ENCODE results near the gene SEC23IP. TPM values are rescaled to one million over a fixed set of nuclear protein-coding genes. Genes with fewer than 3 reads are reported as not detected.

The SEC23IP gene
- polyA plus RNA-seq, 1 donor (not counting 4 experiments of a cell fraction or from before 2014, with no cell fraction given) = 36.9 TPM

- Histone ChIP-seq H3K4me1 (ENCODE audit: control insufficient read depth, extremely low read depth, insufficient read depth, low read length) (peaks cover 14% of the 10 kb centered on the region), H4K20me1 (ENCODE audit: control insufficient read depth, extremely low read depth, insufficient read depth, low read length) (peaks cover 3% of the 10 kb centered on the region), H3K9me3 (ENCODE audit: control insufficient read depth, low read depth, low read length) (no peaks in the 10 kb centered on the region), H3K79me2 (ENCODE audit: control insufficient read depth, insufficient read depth, low read length) (peaks cover 6% of the 10 kb centered on the region), H3K36me3 (ENCODE audit: control insufficient read depth in 2 of 2, extremely low read depth in 1 of 2, insufficient read depth in 2 of 2, low read length in 2 of 2) (peaks cover 4 to 22% of the 10 kb centered on the region in 2 experiments), H3K4me3 (ENCODE audit: control insufficient read depth in 2 of 3, extremely low read depth in 1 of 3, insufficient read depth in 2 of 3, low read depth in 1 of 3, low read length in 3 of 3) (no peak overlapping the region), H3K9me1 (ENCODE audit: control insufficient read depth, extremely low read depth, insufficient read depth, low read length) (no peaks in the 10 kb centered on the region), H3K4me2 (ENCODE audit: control insufficient read depth, extremely low read depth, insufficient read depth, low read depth, low read length) (no peak overlapping the region), H3K9ac (ENCODE audit: control insufficient read depth, extremely low read depth, insufficient read depth, low read length) (no peak overlapping the region), H3K27me3 (ENCODE audit: control insufficient read depth, extremely low read depth, insufficient read depth, low read length) (no peaks in the 10 kb centered on the region), H3K27ac (ENCODE audit: control insufficient read depth, insufficient read depth, low read length) (no peak overlapping the region), H2AFZ (ENCODE audit: control insufficient read depth, low read length) (no peak overlapping the region)
- DNase-seq (ENCODE audit: low read depth, low spot score) (no peak), FAIRE-seq (no peak)
- dilution Hi-C loops (cut with MboI; ENCODE audit: extremely low pct_ligation_motif_present, low sequenced_read_pairs) = no loop called here
- TF ChIP-seq EZH2 (IDR thresholded peaks at IDR 0.05; ENCODE audit: low read length) (no peak), CTCF (optimal IDR thresholded peaks at IDR 0.05 in 1 of 3, IDR thresholded peaks at IDR 0.05 in 1 of 3, conservative IDR thresholded peaks at IDR 0.05 in 1 of 3; ENCODE audit: extremely low read depth in 1 of 3, insufficient read depth in 2 of 3, low read length in 3 of 3) (no peak)
These were observed 40.3 kb upstream of the SEC23IP start for GRCh38 chr10:119852277-119852676.

GRCh38 chr10:119852822-119853221 lies 39.7 kb upstream of the SEC23IP start:
- dilution Hi-C loops (cut with MboI; ENCODE audit: extremely low pct_ligation_motif_present, low sequenced_read_pairs) = no loop called here
- Histone ChIP-seq H3K36me3 (ENCODE audit: control insufficient read depth in 2 of 2, extremely low read depth in 1 of 2, insufficient read depth in 2 of 2, low read length in 2 of 2) (peaks cover 4 to 25% of the 10 kb centered on the region in 2 experiments), H3K27me3 (ENCODE audit: control insufficient read depth, extremely low read depth, insufficient read depth, low read length) (no peaks in the 10 kb centered on the region), H3K27ac (ENCODE audit: control insufficient read depth, insufficient read depth, low read length) (no peak overlapping the region), H3K4me1 (ENCODE audit: control insufficient read depth, extremely low read depth, insufficient read depth, low read length) (peaks cover 14% of the 10 kb centered on the region), H3K9ac (ENCODE audit: control insufficient read depth, extremely low read depth, insufficient read depth, low read length) (no peak overlapping the region), H3K79me2 (ENCODE audit: control insufficient read depth, insufficient read depth, low read length) (peaks cover 8% of the 10 kb centered on the region), H3K9me3 (ENCODE audit: control insufficient read depth, low read depth, low read length) (no peaks in the 10 kb centered on the region), H4K20me1 (ENCODE audit: control insufficient read depth, extremely low read depth, insufficient read depth, low read length) (peaks cover 3% of the 10 kb centered on the region), H3K9me1 (ENCODE audit: control insufficient read depth, extremely low read depth, insufficient read depth, low read length) (no peaks in the 10 kb centered on the region), H2AFZ (ENCODE audit: control insufficient read depth, low read length) (no peak overlapping the region), H3K4me2 (ENCODE audit: control insufficient read depth, extremely low read depth, insufficient read depth, low read depth, low read length) (no peak overlapping the region), H3K4me3 (ENCODE audit: control insufficient read depth in 2 of 3, extremely low read depth in 1 of 3, insufficient read depth in 2 of 3, low read depth in 1 of 3, low read length in 3 of 3) (no peak overlapping the region)
- DNase-seq (ENCODE audit: low read depth, low spot score) (no peak), FAIRE-seq (no peak)
- TF ChIP-seq CTCF (optimal IDR thresholded peaks at IDR 0.05 in 1 of 3, IDR thresholded peaks at IDR 0.05 in 1 of 3, conservative IDR thresholded peaks at IDR 0.05 in 1 of 3; ENCODE audit: extremely low read depth in 1 of 3, insufficient read depth in 2 of 3, low read length in 3 of 3) = no peak
- TF ChIP-seq EZH2 (IDR thresholded peaks at IDR 0.05; ENCODE audit: low read length) = no peak

Measured in keratinocyte (primary cell).